Uterus (tissue), 2 donors: ENCODE measurements around the gene AFAP1L1.

Experiments
- CTCF ChIP-seq, 4 experiments: fragments of 200-600 bp in 2 of 4; fragments of 450-650 bp in 2 of 4; sonication (generic) in 2 of 4; IDR thresholded peaks; one replicate each; pipeline ENCODE4 v1.5.1; 2016 to 2019; ENCODE audit warnings: antibody characterized with exemption in 4 of 4, mild to moderate bottlenecking in 2 of 4, moderate library complexity in 1 of 4
- POLR2A ChIP-seq, 2 donors: fragments of 450-650 bp; IDR thresholded peaks; one replicate each; pipeline ENCODE4 v1.6.1; 2016; ENCODE audit warnings: antibody characterized with exemption in 2 of 2, mild to moderate bottlenecking in 1 of 2, moderate library complexity in 1 of 2

DNA sequence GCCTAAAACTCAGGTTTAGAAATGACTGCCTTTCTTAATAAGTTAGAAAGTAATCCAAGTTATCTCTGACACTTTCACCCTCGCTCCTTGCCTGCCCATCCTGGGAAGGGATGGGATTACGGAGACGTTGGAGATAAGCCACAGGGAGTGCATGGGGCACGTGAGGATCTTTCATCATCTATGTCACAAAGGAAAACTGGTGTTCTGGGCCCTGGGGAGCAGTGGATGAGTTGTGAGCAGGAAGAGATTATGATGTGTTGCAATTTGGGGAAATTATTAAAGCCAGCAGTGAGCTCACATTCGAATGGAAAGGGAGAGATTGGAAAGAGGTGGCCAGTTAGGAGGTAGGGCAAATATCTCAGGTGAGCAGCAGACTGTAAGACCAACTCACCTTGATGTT lies 12.8 kb downstream of the AFAP1L1 start:
- TF ChIP-seq CTCF (IDR thresholded peaks at IDR 0.05) (no peak), POLR2A (IDR thresholded peaks at IDR 0.05) (no peak)
